ENCODE data around the gene TMEM212. TPM values are rescaled to one million over a fixed set of nuclear protein-coding genes. Genes with fewer than 3 reads are reported as not detected.

The TMEM212 gene
- total and polyA plus RNA-seq, 9 of the 15 experiments (the other 6 are each of a cell fraction or from before 2014, with no cell fraction given), result not detected

DNA sequence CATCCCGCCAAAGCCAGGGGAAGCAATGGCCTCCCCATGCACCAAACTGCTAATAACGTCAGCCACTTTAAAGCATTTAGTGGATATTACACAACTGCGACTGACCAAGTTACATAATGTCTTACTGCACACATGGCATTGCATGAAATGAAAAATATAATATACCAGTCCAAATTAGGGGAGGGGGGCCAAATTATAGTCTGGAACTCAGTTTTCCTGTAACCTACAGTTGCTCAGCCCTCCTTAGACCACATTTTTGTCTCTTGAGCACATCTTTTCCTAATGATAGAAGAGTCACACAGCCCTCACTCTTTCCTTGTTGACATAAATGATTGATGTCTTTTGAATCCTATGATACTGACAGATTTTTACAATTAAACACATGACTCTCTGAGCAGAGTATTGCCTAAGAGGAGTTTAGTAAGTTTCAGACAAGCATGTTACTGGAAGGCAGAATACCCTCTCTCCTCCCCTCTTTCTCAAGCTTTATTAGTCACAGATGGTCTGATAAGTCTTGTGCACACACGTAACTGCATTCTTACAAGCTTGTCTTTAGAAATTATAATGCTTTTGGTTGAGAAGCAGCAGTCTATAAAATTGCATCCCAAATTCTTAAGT, 31.7 kb upstream of the TMEM212 start:
- CTCF ChIA-PET (ENCODE audit: low intra/inter-chr PET ratio), result no interaction called here
- Histone ChIP-seq H3K4me1 (replicated peaks in 1 of 2; ENCODE audit: control insufficient read depth in 2 of 2, insufficient read depth in 2 of 2, low read length in 2 of 2) (peaks cover 24 to 46% of the 10 kb centered on the region in 2 experiments), H3K4me3 (peak overlapping the region; percentile 81), H3K27me3 (ENCODE audit: control insufficient read depth in 2 of 2, insufficient read depth in 2 of 2, low read length in 2 of 2) (no peaks in the 10 kb centered on the region), H3K36me3 (ENCODE audit: control insufficient read depth, insufficient read depth, low read length) (no peaks in the 10 kb centered on the region), H4K20me1 (replicated peaks; ENCODE audit: control insufficient read depth, insufficient read depth, low read length) (no peaks in the 10 kb centered on the region), H3K4me2 (ENCODE audit: insufficient read depth, low read length) (peak overlapping the region; percentile 92), H3K79me2 (ENCODE audit: control insufficient read depth, insufficient read depth, low read length) (peaks cover 41% of the 10 kb centered on the region), H3K27ac (ENCODE audit: extremely low read depth, low read depth, low read length) (peak overlapping the region; percentile 84), H3K9me3 (replicated peaks; ENCODE audit: control insufficient read depth, insufficient read depth, low read depth, low read length) (no peaks in the 10 kb centered on the region), H2AFZ (ENCODE audit: low read depth, low read length) (peak overlapping the region; percentile 93), H3K9ac (ENCODE audit: insufficient read depth in 1 of 2, low read depth in 2 of 2, low read length in 2 of 2) (peak overlapping the region in 1 of 2 experiments; percentile 74; a peak in 2 of 4 replicates), H3K9me1 (ENCODE audit: control insufficient read depth, insufficient read depth, low read length) (no peaks in the 10 kb centered on the region)
- FAIRE-seq, result no peak
- intact Hi-C loops (cut with micrococcal nuclease), result loop anchor here (5.0 kb wide), 2 partner anchors 151 to 349 kb away; partner anchors contain the start of gene TNIK
- 1% methylated on average over 4 of the region's 4 CpGs for WGBS (ENCODE audit: insufficient coverage, low coverage, missing lambda C conversion rate)
- in situ Hi-C loops (cut with MboI), result no loop called here
- POLR2A ChIA-PET, result interaction anchor here (0.8 to 1.2 kb wide), 5 partner anchors 8 to 353 kb away, joined by 3 to 5 read pairs (median 4); no protein-coding TSS in a partner anchor
- 0 out of 3 replicates have a peak, but pooled peaks have one; percentile 5 for ATAC-seq
- DNase-seq (ENCODE audit: extremely low read depth in 1 of 4, low spot score in 3 of 4), result peak; percentile 31 to 69 (median 47)
- BruUV-seq (replicated peaks), result no TSS peak
- TF ChIP-seq, protein P1, sequence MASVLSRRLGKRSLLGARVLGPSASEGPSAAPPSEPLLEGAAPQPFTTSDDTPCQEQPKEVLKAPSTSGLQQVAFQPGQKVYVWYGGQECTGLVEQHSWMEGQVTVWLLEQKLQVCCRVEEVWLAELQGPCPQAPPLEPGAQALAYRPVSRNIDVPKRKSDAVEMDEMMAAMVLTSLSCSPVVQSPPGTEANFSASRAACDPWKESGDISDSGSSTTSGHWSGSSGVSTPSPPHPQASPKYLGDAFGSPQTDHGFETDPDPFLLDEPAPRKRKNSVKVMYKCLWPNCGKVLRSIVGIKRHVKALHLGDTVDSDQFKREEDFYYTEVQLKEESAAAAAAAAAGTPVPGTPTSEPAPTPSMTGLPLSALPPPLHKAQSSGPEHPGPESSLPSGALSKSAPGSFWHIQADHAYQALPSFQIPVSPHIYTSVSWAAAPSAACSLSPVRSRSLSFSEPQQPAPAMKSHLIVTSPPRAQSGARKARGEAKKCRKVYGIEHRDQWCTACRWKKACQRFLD (CRISPR knock-in tag; IDR thresholded peaks at IDR 0.05), result 0 out of 2 replicates have a peak, but pooled peaks have one; percentile 23
- TF ChIP-seq, protein P2, sequence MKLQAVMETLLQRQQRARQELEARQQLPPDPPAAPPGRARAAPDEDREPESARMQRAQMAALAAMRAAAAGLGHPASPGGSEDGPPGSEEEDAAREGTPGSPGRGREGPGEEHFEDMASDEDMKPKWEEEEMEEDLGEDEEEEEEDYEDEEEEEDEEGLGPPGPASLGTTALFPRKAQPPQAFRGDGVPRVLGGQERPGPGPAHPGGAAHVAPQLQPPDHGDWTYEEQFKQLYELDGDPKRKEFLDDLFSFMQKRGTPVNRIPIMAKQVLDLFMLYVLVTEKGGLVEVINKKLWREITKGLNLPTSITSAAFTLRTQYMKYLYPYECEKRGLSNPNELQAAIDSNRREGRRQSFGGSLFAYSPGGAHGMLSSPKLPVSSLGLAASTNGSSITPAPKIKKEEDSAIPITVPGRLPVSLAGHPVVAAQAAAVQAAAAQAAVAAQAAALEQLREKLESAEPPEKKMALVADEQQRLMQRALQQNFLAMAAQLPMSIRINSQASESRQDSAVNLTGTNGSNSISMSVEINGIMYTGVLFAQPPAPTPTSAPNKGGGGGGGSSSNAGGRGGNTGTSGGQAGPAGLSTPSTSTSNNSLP (IDR thresholded peaks at IDR 0.05; ENCODE audit: borderline replicate concordance, low read depth, low read length), result 0 out of 2 replicates have a peak, but pooled peaks have one; percentile 36
- TF ChIP-seq, protein P3, sequence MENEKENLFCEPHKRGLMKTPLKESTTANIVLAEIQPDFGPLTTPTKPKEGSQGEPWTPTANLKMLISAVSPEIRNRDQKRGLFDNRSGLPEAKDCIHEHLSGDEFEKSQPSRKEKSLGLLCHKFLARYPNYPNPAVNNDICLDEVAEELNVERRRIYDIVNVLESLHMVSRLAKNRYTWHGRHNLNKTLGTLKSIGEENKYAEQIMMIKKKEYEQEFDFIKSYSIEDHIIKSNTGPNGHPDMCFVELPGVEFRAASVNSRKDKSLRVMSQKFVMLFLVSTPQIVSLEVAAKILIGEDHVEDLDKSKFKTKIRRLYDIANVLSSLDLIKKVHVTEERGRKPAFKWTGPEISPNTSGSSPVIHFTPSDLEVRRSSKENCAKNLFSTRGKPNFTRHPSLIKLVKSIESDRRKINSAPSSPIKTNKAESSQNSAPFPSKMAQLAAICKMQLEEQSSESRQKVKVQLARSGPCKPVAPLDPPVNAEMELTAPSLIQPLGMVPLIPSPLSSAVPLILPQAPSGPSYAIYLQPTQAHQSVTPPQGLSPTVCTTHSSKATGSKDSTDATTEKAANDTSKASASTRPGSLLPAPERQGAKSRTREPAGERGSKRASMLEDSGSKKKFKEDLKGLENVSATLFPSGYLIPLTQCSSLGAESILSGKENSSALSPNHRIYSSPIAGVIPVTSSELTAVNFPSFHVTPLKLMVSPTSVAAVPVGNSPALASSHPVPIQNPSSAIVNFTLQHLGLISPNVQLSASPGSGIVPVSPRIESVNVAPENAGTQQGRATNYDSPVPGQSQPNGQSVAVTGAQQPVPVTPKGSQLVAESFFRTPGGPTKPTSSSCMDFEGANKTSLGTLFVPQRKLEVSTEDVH (IDR thresholded peaks at IDR 0.05; ENCODE audit: low read depth, partially characterized antibody), result peak; percentile 4
- TF ChIP-seq, protein P4, sequence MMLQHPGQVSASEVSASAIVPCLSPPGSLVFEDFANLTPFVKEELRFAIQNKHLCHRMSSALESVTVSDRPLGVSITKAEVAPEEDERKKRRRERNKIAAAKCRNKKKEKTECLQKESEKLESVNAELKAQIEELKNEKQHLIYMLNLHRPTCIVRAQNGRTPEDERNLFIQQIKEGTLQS (IDR thresholded peaks at IDR 0.05), result 0 out of 2 replicates have a peak, but pooled peaks have one; percentile 54
- TF ChIP-seq, protein P4 (CRISPR knock-in tag; conservative IDR thresholded peaks at IDR 0.05), result 0 out of 2 replicates have a peak, but pooled peaks have one; percentile 23
- TF ChIP-seq SOX6 (IDR thresholded peaks at IDR 0.05), result peak; percentile 51
- peak; percentile 43; the same call in 1 of the 2 replicates for TF ChIP-seq BHLHE40 (IDR thresholded peaks at IDR 0.05; ENCODE audit: low read length)
- TF ChIP-seq ARID1B (IDR thresholded peaks at IDR 0.05), result peak; percentile 75; the same call in 1 of the 2 replicates
- TF ChIP-seq TEAD2 (tag; IDR thresholded peaks at IDR 0.05), result no peak
- TF ChIP-seq LEF1 (IDR thresholded peaks at IDR 0.05), result peak; percentile 63; the same call in 1 of the 2 replicates
- TF ChIP-seq, protein P5, sequence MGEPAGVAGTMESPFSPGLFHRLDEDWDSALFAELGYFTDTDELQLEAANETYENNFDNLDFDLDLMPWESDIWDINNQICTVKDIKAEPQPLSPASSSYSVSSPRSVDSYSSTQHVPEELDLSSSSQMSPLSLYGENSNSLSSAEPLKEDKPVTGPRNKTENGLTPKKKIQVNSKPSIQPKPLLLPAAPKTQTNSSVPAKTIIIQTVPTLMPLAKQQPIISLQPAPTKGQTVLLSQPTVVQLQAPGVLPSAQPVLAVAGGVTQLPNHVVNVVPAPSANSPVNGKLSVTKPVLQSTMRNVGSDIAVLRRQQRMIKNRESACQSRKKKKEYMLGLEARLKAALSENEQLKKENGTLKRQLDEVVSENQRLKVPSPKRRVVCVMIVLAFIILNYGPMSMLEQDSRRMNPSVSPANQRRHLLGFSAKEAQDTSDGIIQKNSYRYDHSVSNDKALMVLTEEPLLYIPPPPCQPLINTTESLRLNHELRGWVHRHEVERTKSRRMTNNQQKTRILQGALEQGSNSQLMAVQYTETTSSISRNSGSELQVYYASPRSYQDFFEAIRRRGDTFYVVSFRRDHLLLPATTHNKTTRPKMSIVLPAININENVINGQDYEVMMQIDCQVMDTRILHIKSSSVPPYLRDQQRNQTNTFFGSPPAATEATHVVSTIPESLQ (CRISPR knock-in tag; IDR thresholded peaks at IDR 0.05), result no peak
